ENCODE measurements around the gene TNPO1.
A peak's percentile ranks its signal among the peaks of the same experiment; 100 is the strongest.

The TNPO1 gene

DNA sequence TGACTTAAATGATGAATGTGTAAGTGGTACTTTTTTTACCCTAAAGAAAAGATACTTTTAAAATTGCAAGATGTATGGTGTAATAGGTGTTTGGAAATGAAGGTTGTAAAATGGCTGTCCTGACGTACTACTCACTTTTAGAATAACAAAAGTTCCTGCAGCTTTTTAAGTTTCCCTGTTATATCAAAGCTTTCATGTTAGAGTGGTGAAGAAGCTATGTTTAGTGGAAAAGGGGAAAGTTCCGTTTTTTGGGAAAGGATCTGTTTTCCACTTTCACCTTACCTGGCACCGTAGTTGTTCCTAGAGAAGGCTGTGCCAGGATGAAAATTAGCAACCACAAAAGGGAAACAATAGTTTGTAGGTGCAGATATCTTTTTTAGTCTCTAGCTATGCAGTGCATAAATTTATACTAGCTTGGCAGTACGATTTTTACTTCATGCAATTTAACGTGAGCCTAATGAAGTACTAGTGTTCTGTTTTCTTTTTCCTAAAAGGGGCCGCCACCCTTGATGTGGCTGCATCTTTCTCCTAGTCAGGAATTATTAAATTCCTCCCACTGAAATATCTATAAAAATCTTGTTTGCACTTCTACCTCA, 1.3 kb downstream of the TNPO1 start:
- DNase-seq (ENCODE audit: low read depth in 3 of 3, low spot score in 1 of 3): no peak

DNA sequence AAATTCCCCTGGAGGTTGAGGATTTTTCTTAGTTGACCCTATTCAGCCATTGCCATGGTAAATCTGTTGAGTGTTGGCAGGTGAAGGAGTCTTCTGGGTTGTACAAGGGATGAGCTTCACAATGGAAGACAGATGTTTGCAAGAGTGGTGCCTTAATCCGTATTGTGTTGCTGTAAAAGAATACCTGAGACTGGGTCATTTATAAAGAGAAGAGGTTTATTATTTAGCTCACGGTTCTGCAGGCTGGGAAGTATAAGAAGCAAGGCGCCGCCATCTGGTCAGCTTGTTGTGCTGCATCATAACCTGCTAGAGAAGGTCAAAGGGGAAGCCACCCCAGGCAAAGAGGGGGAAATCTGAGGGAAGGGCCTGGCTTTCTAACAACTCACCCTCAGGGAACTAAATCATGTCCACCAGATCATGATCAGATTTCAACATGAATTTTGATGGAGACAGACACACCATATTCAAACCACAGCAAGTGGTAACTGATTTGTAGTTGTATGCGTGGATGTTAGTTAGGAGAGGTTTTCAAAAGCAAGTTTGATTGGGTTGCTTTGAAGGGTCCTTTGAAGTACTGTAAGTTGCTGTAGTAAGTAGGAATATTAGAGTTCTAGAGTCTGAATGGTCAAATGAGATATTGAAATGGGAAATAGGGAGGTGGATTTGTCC, 2.5 kb downstream of the TNPO1 start:
- peak; percentile 7 to 11 (median 10) for DNase-seq (ENCODE audit: low read depth in 3 of 3, low spot score in 1 of 3)

DNA sequence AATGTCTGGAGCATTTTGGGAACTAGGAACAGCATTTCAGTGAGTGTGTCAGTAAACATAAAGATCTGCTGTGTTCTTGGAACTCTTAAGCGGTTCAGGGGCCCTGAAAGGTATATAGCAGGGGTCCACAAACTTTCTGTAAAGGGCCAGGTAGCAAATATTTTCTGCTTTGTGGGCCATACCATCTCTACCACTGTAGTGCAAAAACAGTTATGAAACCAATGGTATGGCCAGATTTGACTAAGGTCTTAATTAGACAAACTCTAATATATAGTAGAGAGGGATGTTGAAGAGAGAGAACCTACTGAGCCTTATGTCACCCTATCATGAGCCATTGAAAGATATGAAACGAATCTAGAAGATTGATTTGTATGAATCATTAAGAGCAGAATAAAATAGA, 5.3 kb downstream of the TNPO1 start:
- DNase-seq (ENCODE audit: low read depth in 3 of 3, low spot score in 1 of 3): no peak

DNA sequence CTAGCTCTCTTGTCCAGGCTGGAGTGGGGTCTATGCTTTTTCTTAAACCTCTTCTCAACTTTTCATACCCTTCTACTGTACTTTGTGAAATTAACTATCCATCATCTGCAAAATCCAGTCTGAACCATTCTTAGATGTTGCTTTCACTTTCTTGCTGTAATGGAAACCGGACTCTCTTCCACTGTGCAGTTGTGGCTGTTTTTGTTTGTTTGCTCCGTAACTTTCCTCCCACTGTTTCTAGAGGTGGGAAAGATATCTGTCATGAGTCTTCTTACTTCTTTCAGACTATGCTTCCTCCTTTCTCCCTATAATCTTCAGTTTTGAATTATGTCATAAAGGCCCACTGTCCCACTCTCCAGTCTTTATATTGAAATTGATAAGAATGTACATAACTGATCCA, 6.5 kb downstream of the TNPO1 start:
- no peak for DNase-seq (ENCODE audit: low read depth in 3 of 3, low spot score in 1 of 3)

DNA sequence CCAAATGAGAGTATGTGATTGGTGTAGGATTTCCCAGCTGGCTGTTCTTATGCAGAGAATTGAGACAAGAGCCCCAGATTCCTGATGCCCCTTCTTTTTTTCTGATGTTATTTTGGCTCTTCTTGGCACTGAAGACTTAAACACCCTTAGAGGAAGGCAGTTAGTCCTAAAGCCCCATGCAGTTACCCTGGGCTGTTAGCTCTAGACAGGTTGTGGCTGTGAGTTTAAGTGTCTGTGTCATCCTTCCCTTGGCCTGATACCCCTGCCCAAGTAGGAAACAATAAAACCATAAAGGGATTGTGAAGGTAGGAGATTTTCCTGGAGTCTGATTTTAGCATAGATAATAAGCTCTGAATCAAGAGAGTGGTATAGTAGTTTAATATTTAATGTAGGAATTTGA, 13.2 kb downstream of the TNPO1 start:
- DNase-seq (ENCODE audit: low read depth in 3 of 3, low spot score in 1 of 3): no peak

GRCh38 chr5:72830362-72830761, 13.9 kb downstream of the TNPO1 start:
- DNase-seq (ENCODE audit: low read depth in 3 of 3, low spot score in 1 of 3): no peak

DNA sequence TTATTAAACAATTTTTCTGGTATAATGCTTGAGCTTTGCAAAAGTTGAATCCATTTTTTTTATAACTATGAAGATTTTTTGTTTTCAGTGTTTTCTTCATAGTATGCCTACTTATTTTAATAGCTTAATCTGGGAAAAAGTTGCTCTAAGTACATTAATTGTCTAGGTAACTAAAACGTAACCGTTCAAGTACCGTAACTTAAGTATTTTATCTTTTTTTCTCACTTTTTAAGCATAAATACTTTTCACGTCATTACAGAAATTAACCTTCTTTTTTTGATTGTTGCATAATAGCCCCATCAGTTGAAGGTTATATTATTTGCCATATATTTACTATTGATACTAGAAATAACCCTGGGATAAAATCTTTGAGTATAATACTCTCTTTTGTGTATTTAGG, 15.2 kb downstream of the TNPO1 start:
- no peak for DNase-seq (ENCODE audit: low read depth in 3 of 3, low spot score in 1 of 3)

DNA sequence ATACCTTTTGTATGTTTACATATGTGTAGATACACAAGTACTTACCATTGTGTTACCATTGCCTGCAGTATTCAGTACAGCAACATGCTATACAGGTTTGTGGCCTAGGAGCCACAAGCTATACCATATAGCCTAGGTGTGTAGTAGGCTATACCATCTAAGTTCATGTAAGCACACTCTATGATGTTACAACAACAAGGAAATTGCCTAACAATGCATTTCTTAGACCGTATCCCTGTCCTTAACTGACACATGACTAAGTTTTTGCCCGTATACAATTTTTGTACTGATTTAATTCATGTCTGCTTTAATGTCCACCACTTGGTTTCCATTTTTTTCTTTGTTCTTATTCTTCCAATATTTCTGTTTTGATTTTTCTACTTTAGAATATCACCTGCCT, 18.5 kb downstream of the TNPO1 start:
- no peak for DNase-seq (ENCODE audit: low read depth in 3 of 3, low spot score in 1 of 3)

- no peak for DNase-seq (ENCODE audit: low read depth in 3 of 3, low spot score in 1 of 3)
Observed at GRCh38 chr5:72835633-72836032, 19.2 kb downstream of the TNPO1 start.

DNA sequence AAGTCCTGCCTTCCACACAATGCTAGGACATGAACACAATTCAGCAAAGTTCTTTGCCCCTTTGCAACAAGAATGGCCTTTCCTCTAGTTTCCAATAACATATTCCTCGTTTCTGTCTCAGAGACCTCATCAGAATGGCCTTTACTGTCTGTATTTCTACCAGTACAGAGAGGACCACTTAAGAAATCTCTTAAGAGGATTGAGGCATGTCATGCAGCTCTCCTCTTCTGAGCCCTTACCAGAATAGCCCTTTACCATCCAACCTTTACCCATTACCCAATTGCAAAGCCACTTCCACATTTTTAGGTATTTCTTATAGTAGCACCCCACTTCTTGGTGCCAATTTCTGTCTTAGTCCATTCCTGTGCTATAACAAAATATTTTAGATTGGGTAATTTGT, 20.3 kb downstream of the TNPO1 start:
- no peak for DNase-seq (ENCODE audit: low read depth in 3 of 3, low spot score in 1 of 3)

DNA sequence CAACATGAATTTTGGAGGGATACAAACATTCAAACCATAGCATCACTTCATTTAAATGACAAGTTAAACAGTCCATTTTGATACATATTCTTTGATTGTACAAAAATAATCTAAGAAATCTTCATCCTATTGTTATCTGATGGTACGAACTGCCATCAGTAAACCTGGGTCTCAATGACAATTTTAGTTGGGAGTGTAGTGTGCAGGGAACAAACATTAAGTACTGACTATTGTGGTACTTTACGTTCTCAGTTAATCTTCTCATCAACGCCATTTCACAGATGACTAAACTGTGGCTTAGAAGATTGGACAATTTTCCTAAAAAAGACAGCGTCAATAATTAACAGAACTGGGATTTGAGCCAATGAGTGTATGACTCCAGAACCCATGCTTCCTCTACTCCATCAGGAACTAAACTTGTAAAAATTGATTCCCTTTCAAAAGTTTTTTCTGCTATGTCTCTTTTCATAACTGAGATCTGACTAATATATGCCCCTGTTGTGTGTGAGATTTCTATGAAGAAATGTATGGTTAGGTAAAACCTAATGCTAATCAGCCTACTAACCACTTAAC, 21.1 kb downstream of the TNPO1 start:
- no peak for DNase-seq (ENCODE audit: low read depth in 3 of 3, low spot score in 1 of 3)

- DNase-seq (ENCODE audit: low read depth in 3 of 3, low spot score in 1 of 3): no peak
Observed at GRCh38 chr5:72840041-72840440, 23.6 kb downstream of the TNPO1 start.

GRCh38 chr5:72841756-72842535, 25.5 kb downstream of the TNPO1 start:
- no peak for DNase-seq (ENCODE audit: low read depth in 3 of 3, low spot score in 1 of 3)

DNA sequence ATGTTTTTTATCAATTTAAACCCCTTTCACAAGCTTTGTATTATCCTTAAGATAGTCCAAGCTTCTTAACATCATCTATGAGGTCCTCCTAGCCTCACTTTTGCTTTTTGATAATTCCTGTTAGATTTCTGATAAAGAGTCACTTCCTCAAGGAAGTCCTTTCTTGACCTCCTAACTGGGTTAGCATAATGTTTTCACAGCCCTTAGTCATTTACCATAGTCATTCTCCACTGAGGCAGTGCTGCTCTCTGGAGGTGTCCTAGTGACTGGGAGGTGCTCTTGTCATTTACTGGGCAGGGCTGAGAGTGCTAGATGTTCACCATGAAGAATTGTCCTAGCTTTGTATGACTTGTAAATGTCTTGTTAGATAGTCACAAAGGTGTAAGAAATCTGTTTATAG, 26.4 kb downstream of the TNPO1 start:
- no peak for DNase-seq (ENCODE audit: low read depth in 3 of 3, low spot score in 1 of 3)

DNA sequence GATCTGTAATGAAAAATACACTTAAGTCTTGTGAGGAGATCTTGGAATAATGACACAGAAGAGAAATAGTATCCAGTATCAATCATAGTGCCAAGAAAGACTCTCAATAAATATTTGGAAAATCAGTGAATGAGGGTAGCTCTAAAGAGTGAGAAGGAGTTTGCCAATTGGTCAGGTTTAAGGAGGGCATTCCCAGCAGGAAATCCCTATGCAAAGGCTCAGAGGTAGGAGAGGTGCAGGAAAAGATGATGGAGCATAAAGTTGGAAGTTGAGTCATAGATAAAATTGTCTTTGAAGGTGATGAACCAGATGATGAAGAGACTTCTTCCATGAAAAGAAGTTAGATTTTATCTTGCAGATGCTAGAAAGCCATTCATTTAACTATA, 27.8 kb downstream of the TNPO1 start:
- no peak for DNase-seq (ENCODE audit: low read depth in 3 of 3, low spot score in 1 of 3)

DNA sequence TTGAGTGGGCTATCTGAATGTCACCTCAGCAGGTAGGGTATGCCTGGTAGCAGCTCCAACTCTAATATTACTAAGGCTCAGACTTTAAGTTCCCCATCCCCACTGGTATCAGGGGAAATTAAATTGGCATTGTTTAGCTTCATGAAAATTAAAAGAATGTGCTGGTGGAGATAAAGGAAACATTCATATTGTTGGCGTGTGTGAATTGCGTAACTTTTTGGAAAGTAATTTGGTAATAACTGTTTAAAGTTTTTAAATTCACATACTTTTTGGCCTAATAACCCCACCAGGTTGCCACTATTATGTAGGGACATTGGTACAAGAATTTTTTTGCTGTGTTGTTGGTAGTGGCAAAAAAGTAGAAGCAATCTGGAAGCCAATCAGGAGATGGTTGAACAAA, 29.4 kb downstream of the TNPO1 start:
- no peak for DNase-seq (ENCODE audit: low read depth in 3 of 3, low spot score in 1 of 3)

- DNase-seq (ENCODE audit: low read depth in 3 of 3, low spot score in 1 of 3): no peak
Observed at GRCh38 chr5:72846483-72846882, 30.0 kb downstream of the TNPO1 start.

DNA sequence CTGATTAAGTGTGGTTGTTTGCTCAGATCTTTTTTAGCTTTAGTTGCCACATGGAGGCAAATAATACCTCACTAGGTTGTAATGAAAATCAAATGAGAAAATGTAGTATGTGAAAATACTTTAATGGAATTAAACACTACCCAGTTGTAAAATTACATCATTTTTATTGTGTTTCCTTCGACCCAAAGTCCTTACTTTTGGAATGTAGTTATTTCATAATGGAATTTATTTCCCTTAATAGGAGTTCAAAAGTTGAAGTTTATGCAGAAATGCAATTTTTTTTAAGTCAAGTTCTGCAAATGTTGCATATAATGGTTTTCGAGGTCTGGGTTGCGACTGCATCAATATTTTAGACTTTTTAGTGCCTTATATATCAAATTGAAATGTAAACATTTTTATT, 31.0 kb downstream of the TNPO1 start:
- DNase-seq (ENCODE audit: low read depth in 3 of 3, low spot score in 1 of 3): no peak

DNA sequence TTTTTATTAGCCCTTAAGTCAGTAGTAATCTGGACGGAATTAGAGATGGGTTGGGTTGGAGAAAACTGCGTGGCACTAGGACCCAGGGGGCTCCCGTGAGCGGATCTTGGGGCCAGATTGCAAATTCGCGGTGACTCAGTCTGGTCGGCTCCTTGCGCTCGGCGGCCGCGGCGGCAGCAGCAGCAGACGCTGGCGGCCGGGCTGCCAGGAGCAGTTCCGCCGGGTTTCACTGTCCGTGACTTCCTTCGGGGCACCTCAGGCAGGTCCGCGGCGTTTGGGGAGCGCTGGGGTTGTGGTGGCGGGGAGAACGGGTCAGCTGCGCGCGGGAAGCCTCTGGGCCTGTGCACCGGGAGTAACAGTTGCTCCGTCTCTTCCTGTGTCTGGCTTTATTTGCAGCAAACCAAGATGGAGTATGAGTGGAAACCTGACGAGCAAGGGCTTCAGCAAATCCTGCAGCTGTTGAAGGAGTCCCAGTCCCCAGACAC, 31.6 kb downstream of the TNPO1 start:
- DNase-seq (ENCODE audit: low read depth in 3 of 3, low spot score in 1 of 3): peak; percentile 52 to 77 (median 60)

DNA sequence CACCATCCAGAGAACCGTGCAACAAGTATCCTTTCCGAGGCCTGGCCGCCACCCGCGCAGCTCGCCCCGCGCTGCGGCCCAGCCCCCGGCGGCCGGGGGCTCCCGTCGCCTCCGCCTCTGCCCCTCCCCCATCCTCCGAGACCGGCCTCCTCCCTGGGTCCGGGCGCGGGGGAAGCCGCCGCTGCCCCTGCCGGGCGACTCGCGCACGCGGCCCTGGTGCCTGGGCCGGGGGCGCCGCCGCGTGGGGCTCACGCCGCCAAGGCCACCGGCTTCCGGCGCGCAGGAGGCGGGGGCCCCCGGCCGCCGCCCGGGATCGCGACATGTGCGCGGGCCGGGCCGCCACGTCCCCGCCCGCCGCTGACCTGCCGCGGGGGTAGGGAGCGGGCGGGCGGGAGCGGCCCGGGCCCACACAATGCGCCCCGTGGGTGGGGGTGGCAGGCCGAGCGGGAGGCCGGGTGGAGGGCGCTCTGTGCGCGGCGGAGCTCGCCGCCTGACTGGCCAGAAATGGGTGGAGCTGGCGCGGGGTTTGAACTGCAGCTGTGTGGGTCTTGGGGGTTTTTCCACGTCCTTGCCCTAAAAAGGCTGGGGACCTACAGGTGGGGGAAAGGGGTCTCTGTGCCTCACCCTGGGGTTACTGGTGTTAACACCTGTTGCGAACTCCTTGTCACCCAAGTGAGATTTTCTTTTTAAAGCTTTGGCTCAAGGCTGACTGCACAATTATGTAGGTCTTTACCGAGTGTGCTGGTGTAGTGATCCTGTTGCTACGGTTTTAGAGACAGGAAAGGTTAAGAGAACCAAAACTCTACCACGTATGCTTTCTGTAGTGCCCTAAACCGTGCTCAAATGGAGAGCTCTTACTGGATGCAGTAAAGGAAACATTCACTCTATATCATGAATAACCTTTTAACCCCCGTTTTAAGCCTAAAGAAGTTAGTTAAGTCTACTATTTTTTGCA, 32.3 kb downstream of the TNPO1 start:
- DNase-seq (ENCODE audit: low read depth in 3 of 3, low spot score in 1 of 3): peak in 2 of 3 donors; percentile 5 to 37

GRCh38 chr5:72849546-72849945, 33.1 kb downstream of the TNPO1 start:
- DNase-seq (ENCODE audit: low read depth in 3 of 3, low spot score in 1 of 3): no peak

Data from stimulated activated CD4-positive, alpha-beta T cell treated with anti-CD3 and anti-CD28 coated beads, TNF-alpha, amount 100 ng/mL, for 1 hour (primary cell).